ENCODE data around the gene RAP1A.

The RAP1A gene

GRCh38 chr1:111706921-111707320 lies 87.3 kb downstream of the RAP1A start:
- peaks cover 7% of the 10 kb centered on the region for H3K4me1 ChIP-seq (ENCODE audit: control insufficient read depth, insufficient read depth, low read depth, low read length)
- no peaks in the 10 kb centered on the region for H3K27me3 ChIP-seq (ENCODE audit: control insufficient read depth in 1 of 2, insufficient read depth in 1 of 2, low read length in 2 of 2)
- peaks cover 8% of the 10 kb centered on the region for H3K79me1 ChIP-seq (replicated peaks; ENCODE audit: low read length, poor library complexity, severe bottlenecking)
- DNase-seq: peak; percentile 62
- no peak overlapping the region for H3K23ac ChIP-seq (ENCODE audit: low read length in 2 of 2)
- peak overlapping the region; percentile 28 for H3K9ac ChIP-seq (ENCODE audit: low read length)
- H3K27ac ChIP-seq (ENCODE audit: low read length, poor library complexity, severe bottlenecking): no peak overlapping the region
- H3K9me3 ChIP-seq (ENCODE audit: control insufficient read depth, low read length): no peaks in the 10 kb centered on the region
- 17% methylated on average over 1 of the region's 2 CpGs for WGBS
- H3K4me3 ChIP-seq (ENCODE audit: insufficient read depth in 1 of 2, low read depth in 1 of 2, low read length in 2 of 2): no peak overlapping the region
- H2AFZ ChIP-seq (ENCODE audit: low read depth, low read length): no peak overlapping the region
- H3K36me3 ChIP-seq (ENCODE audit: control insufficient read depth in 1 of 2, insufficient read depth in 2 of 2, low read depth in 1 of 2, low read length in 2 of 2): peaks cover 5 to 90% of the 10 kb centered on the region in 2 experiments
- no peak overlapping the region for H2AK5ac ChIP-seq (ENCODE audit: low read length, severe bottlenecking)
- no peak overlapping the region for H3K18ac ChIP-seq (ENCODE audit: low read depth in 1 of 2, low read length in 2 of 2)
- no peak overlapping the region for H3K4ac ChIP-seq (ENCODE audit: low read depth in 1 of 2, low read length in 2 of 2)
- no peak overlapping the region for H2BK15ac ChIP-seq (ENCODE audit: low read depth, poor library complexity, severe bottlenecking)
- H4K91ac ChIP-seq (ENCODE audit: low read length): no peak overlapping the region
- no peak overlapping the region for H2BK5ac ChIP-seq (ENCODE audit: low read depth, low read length, poor library complexity, severe bottlenecking)
- no peak overlapping the region for H3K14ac ChIP-seq (ENCODE audit: low read length in 2 of 2)
- no peak overlapping the region for H4K8ac ChIP-seq (ENCODE audit: low read length)
- H3K4me2 ChIP-seq (ENCODE audit: low read length, poor library complexity, severe bottlenecking): no peak overlapping the region
- no peak overlapping the region for H2BK12ac ChIP-seq (ENCODE audit: low read length in 2 of 2)
- no peak overlapping the region for H2BK120ac ChIP-seq (ENCODE audit: low read depth, low read length)

GRCh38 chr1:111707906-111708305 lies 88.3 kb downstream of the RAP1A start:
- H3K4ac ChIP-seq (ENCODE audit: low read depth in 1 of 2, low read length in 2 of 2): no peak overlapping the region
- no peak overlapping the region for H3K14ac ChIP-seq (ENCODE audit: low read length in 2 of 2)
- H3K23ac ChIP-seq (ENCODE audit: low read length in 2 of 2): no peak overlapping the region
- H3K4me1 ChIP-seq (ENCODE audit: control insufficient read depth, insufficient read depth, low read depth, low read length): peaks cover 7% of the 10 kb centered on the region
- DNase-seq: peak; percentile 95
- H3K79me1 ChIP-seq (replicated peaks; ENCODE audit: low read length, poor library complexity, severe bottlenecking): peaks cover 5% of the 10 kb centered on the region
- H2AFZ ChIP-seq (ENCODE audit: low read depth, low read length): no peak overlapping the region
- no peak overlapping the region for H4K91ac ChIP-seq (ENCODE audit: low read length)
- 18% methylated on average over 8 of the region's 9 CpGs for WGBS
- H2AK5ac ChIP-seq (ENCODE audit: low read length, severe bottlenecking): no peak overlapping the region
- peaks cover 5 to 91% of the 10 kb centered on the region in 2 experiments for H3K36me3 ChIP-seq (ENCODE audit: control insufficient read depth in 1 of 2, insufficient read depth in 2 of 2, low read depth in 1 of 2, low read length in 2 of 2)
- no peak overlapping the region for H2BK15ac ChIP-seq (ENCODE audit: low read depth, poor library complexity, severe bottlenecking)
- no peak overlapping the region for H2BK120ac ChIP-seq (ENCODE audit: low read depth, low read length)
- no peak overlapping the region for H2BK5ac ChIP-seq (ENCODE audit: low read depth, low read length, poor library complexity, severe bottlenecking)
- H3K9me3 ChIP-seq (ENCODE audit: control insufficient read depth, low read length): no peaks in the 10 kb centered on the region
- no peaks in the 10 kb centered on the region for H3K27me3 ChIP-seq (ENCODE audit: control insufficient read depth in 1 of 2, insufficient read depth in 1 of 2, low read length in 2 of 2)
- no peak overlapping the region for H3K4me2 ChIP-seq (ENCODE audit: low read length, poor library complexity, severe bottlenecking)
- H4K8ac ChIP-seq (ENCODE audit: low read length): no peak overlapping the region
- H3K27ac ChIP-seq (ENCODE audit: low read length, poor library complexity, severe bottlenecking): no peak overlapping the region
- no peak overlapping the region for H3K9ac ChIP-seq (ENCODE audit: low read length)
- H3K18ac ChIP-seq (ENCODE audit: low read depth in 1 of 2, low read length in 2 of 2): no peak overlapping the region
- H2BK12ac ChIP-seq (ENCODE audit: low read length in 2 of 2): no peak overlapping the region
- no peak overlapping the region for H3K4me3 ChIP-seq (ENCODE audit: insufficient read depth in 1 of 2, low read depth in 1 of 2, low read length in 2 of 2)

GRCh38 chr1:111709986-111710385 lies 90.4 kb downstream of the RAP1A start:
- Histone ChIP-seq H3K23ac (ENCODE audit: low read length in 2 of 2) (no peak overlapping the region), H3K79me1 (replicated peaks; ENCODE audit: low read length, poor library complexity, severe bottlenecking) (peaks cover 5% of the 10 kb centered on the region), H3K27me3 (ENCODE audit: control insufficient read depth in 1 of 2, insufficient read depth in 1 of 2, low read length in 2 of 2) (no peaks in the 10 kb centered on the region), H3K36me3 (ENCODE audit: control insufficient read depth in 1 of 2, insufficient read depth in 2 of 2, low read depth in 1 of 2, low read length in 2 of 2) (peaks cover 3 to 80% of the 10 kb centered on the region in 2 experiments), H2BK120ac (ENCODE audit: low read depth, low read length) (no peak overlapping the region), H3K27ac (ENCODE audit: low read length, poor library complexity, severe bottlenecking) (no peak overlapping the region), H3K4me1 (ENCODE audit: control insufficient read depth, insufficient read depth, low read depth, low read length) (peaks cover 6% of the 10 kb centered on the region), H3K14ac (ENCODE audit: low read length in 2 of 2) (no peak overlapping the region), H2BK12ac (ENCODE audit: low read length in 2 of 2) (no peak overlapping the region), H3K9me3 (ENCODE audit: control insufficient read depth, low read length) (no peaks in the 10 kb centered on the region), H4K8ac (ENCODE audit: low read length) (no peak overlapping the region), H2AFZ (ENCODE audit: low read depth, low read length) (no peak overlapping the region), H4K91ac (ENCODE audit: low read length) (no peak overlapping the region), H3K9ac (ENCODE audit: low read length) (no peak overlapping the region), H2BK15ac (ENCODE audit: low read depth, poor library complexity, severe bottlenecking) (no peak overlapping the region), H2BK5ac (ENCODE audit: low read depth, low read length, poor library complexity, severe bottlenecking) (no peak overlapping the region), H3K4ac (ENCODE audit: low read depth in 1 of 2, low read length in 2 of 2) (no peak overlapping the region), H3K18ac (ENCODE audit: low read depth in 1 of 2, low read length in 2 of 2) (no peak overlapping the region), H3K4me2 (ENCODE audit: low read length, poor library complexity, severe bottlenecking) (no peak overlapping the region), H2AK5ac (ENCODE audit: low read length, severe bottlenecking) (no peak overlapping the region), H3K4me3 (ENCODE audit: insufficient read depth in 1 of 2, low read depth in 1 of 2, low read length in 2 of 2) (no peak overlapping the region)
- no peak for DNase-seq
- WGBS: no CpG with 5 or more reads among the region's 1 CpG

- 62% methylated on average over 2 of the region's 3 CpGs for WGBS
- no peak overlapping the region for H4K91ac ChIP-seq (ENCODE audit: low read length)
Measured at GRCh38 chr1:111716333-111716732, 96.7 kb downstream of the RAP1A start.

More at GRCh38 chr1:111716333-111716732, 96.7 kb downstream of the RAP1A start:
- no peak overlapping the region for H2AK5ac ChIP-seq (ENCODE audit: low read length, severe bottlenecking)
- no peak overlapping the region for H3K27ac ChIP-seq (ENCODE audit: low read length, poor library complexity, severe bottlenecking)
- H3K36me3 ChIP-seq (ENCODE audit: control insufficient read depth in 1 of 2, insufficient read depth in 2 of 2, low read depth in 1 of 2, low read length in 2 of 2): peaks cover 0 to 26% of the 10 kb centered on the region in 2 experiments
- peaks cover 1% of the 10 kb centered on the region for H3K79me1 ChIP-seq (replicated peaks; ENCODE audit: low read length, poor library complexity, severe bottlenecking)
- H3K18ac ChIP-seq (ENCODE audit: low read depth in 1 of 2, low read length in 2 of 2): no peak overlapping the region
- no peak overlapping the region for H3K14ac ChIP-seq (ENCODE audit: low read length in 2 of 2)
- no peak overlapping the region for H3K4ac ChIP-seq (ENCODE audit: low read depth in 1 of 2, low read length in 2 of 2)
- H2BK120ac ChIP-seq (ENCODE audit: low read depth, low read length): no peak overlapping the region
- no peak overlapping the region for H4K8ac ChIP-seq (ENCODE audit: low read length)
- H3K9me3 ChIP-seq (ENCODE audit: control insufficient read depth, low read length): no peaks in the 10 kb centered on the region
- no peak overlapping the region for H3K4me3 ChIP-seq (ENCODE audit: insufficient read depth in 1 of 2, low read depth in 1 of 2, low read length in 2 of 2)
- H2AFZ ChIP-seq (ENCODE audit: low read depth, low read length): no peak overlapping the region
- H3K27me3 ChIP-seq (ENCODE audit: control insufficient read depth in 1 of 2, insufficient read depth in 1 of 2, low read length in 2 of 2): no peaks in the 10 kb centered on the region
- no peak for DNase-seq
- peaks cover 4% of the 10 kb centered on the region for H3K4me1 ChIP-seq (ENCODE audit: control insufficient read depth, insufficient read depth, low read depth, low read length)
- no peak overlapping the region for H3K23ac ChIP-seq (ENCODE audit: low read length in 2 of 2)
- H2BK15ac ChIP-seq (ENCODE audit: low read depth, poor library complexity, severe bottlenecking): no peak overlapping the region
- no peak overlapping the region for H3K4me2 ChIP-seq (ENCODE audit: low read length, poor library complexity, severe bottlenecking)
- H2BK12ac ChIP-seq (ENCODE audit: low read length in 2 of 2): no peak overlapping the region
- H3K9ac ChIP-seq (ENCODE audit: low read length): no peak overlapping the region
- H2BK5ac ChIP-seq (ENCODE audit: low read depth, low read length, poor library complexity, severe bottlenecking): no peak overlapping the region

Measured in mesenchymal stem cell (in vitro differentiated cells and primary cell).